ENCODE data around the gene THBS3.

DNA sequence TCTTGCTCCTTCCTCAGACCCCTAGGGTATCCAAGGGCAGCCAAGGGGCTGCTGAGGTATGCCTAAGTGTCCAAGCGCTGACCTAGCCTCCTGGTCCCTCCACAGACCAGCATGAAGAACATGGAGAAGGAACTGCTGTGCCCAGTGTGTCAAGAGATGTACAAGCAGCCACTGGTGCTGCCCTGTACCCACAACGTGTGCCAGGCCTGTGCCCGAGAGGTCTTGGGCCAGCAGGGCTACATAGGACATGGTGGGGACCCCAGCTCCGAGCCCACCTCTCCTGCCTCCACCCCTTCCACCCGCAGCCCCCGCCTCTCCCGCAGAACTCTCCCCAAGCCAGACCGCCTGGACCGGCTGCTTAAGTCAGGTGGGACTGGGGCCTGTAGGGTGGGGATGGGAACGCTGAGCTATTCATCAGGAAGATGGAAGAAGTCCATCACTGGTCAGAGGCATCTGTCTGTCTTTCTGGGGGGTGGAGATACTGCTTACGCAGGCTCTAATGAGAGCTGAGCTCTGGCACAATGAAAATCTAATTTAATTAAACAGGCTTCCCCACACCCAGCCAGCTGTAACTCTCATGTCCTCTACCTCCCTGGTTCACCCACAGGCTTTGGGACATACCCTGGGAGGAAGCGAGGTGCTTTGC lies 32.3 kb downstream of the THBS3 start:
- TF ChIP-seq, protein P1, sequence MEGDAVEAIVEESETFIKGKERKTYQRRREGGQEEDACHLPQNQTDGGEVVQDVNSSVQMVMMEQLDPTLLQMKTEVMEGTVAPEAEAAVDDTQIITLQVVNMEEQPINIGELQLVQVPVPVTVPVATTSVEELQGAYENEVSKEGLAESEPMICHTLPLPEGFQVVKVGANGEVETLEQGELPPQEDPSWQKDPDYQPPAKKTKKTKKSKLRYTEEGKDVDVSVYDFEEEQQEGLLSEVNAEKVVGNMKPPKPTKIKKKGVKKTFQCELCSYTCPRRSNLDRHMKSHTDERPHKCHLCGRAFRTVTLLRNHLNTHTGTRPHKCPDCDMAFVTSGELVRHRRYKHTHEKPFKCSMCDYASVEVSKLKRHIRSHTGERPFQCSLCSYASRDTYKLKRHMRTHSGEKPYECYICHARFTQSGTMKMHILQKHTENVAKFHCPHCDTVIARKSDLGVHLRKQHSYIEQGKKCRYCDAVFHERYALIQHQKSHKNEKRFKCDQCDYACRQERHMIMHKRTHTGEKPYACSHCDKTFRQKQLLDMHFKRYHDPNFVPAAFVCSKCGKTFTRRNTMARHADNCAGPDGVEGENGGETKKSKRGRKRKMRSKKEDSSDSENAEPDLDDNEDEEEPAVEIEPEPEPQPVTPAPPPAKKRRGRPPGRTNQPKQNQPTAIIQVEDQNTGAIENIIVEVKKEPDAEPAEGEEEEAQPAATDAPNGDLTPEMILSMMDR (IDR thresholded peaks at IDR 0.05): no peak
- TF ChIP-seq POLR2AphosphoS5 (IDR thresholded peaks at IDR 0.05) (no peak), POLR2A (IDR thresholded peaks at IDR 0.05) (no peak)
